HCT116 (cell line): Measurements from ENCODE around the gene CEBPA.

Experiments
- CEBPB ChIP-seq: IDR thresholded peaks from 2 replicates; pipeline ENCODE4 v1.6.1; 2012; ENCODE audit warnings: low read depth
- ELF1 ChIP-seq: IDR thresholded peaks from 2 replicates; pipeline ENCODE4 v1.6.1; 2012; ENCODE audit warnings: low read depth, borderline replicate concordance
- JUND ChIP-seq: IDR thresholded peaks from 2 replicates; pipeline ENCODE4 v1.6.1; 2012
- POLR2A ChIP-seq: IDR thresholded peaks from 2 replicates; pipeline ENCODE4 v1.7.0; 2011; ENCODE audit warnings: borderline replicate concordance; ENCODE audit not compliant: insufficient read depth, insufficient read length; ENCODE audit errors: extremely low read depth
- POLR2AphosphoS5 ChIP-seq: IDR thresholded peaks from 2 replicates; pipeline ENCODE4 v1.6.1; 2011; ENCODE audit warnings: mild to moderate bottlenecking, low read depth, low read length, moderate library complexity
- SRF ChIP-seq: IDR thresholded peaks from 2 replicates; pipeline ENCODE4 v1.6.1; 2012; ENCODE audit warnings: low read depth
- TF ChIP-seq, protein P1 (sequence below), 3 experiments: fragments of 200-600 bp in 1 of 3; sonication (generic) in 1 of 3; IDR thresholded peaks in 2 of 3; conservative IDR thresholded peaks in 1 of 3; 2 replicates each; pipeline ENCODE4 v1.5.1; 2012 to 2017; ENCODE audit warnings: low read depth in 2 of 3, low read length in 2 of 3, antibody characterized with exemption in 1 of 3, borderline replicate concordance in 1 of 3, control low read depth in 1 of 3, mild to moderate bottlenecking in 1 of 3, mixed read lengths in 1 of 3, mixed run types in 1 of 3, moderate library complexity in 1 of 3; ENCODE audit not compliant: insufficient read depth in 1 of 3
- TF ChIP-seq, protein P2 (sequence below): IDR thresholded peaks from 2 replicates; pipeline ENCODE4 v1.6.1; 2012

DNA sequence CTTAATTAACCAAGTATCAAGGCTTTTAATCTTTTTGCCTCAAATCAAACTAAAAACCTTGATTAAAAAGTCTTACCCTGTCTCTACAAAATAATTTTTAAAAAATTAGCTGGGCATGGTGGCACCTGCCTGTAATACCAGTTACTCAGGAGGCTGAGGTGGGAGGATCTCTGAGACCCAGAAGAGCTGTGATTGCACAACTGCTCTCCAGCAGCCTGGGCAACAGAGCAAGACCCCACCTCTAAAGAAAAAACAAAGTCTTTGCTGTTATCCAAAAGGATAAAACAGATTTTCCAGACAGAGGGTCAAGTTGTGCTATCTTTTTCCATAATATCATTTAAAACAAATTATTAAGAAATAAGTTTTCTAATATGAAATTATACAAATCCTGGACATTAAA, 44.3 kb upstream of the CEBPA start:
- TF ChIP-seq, protein P1, sequence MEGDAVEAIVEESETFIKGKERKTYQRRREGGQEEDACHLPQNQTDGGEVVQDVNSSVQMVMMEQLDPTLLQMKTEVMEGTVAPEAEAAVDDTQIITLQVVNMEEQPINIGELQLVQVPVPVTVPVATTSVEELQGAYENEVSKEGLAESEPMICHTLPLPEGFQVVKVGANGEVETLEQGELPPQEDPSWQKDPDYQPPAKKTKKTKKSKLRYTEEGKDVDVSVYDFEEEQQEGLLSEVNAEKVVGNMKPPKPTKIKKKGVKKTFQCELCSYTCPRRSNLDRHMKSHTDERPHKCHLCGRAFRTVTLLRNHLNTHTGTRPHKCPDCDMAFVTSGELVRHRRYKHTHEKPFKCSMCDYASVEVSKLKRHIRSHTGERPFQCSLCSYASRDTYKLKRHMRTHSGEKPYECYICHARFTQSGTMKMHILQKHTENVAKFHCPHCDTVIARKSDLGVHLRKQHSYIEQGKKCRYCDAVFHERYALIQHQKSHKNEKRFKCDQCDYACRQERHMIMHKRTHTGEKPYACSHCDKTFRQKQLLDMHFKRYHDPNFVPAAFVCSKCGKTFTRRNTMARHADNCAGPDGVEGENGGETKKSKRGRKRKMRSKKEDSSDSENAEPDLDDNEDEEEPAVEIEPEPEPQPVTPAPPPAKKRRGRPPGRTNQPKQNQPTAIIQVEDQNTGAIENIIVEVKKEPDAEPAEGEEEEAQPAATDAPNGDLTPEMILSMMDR (IDR thresholded peaks at IDR 0.05 in 2 of 3, conservative IDR thresholded peaks at IDR 0.05 in 1 of 3; ENCODE audit: borderline replicate concordance in 1 of 3, insufficient read depth in 1 of 3, low read depth in 2 of 3, low read length in 2 of 3), result no peak
- TF ChIP-seq CEBPB, result no peak
- no peak for TF ChIP-seq SRF
- no peak for TF ChIP-seq POLR2A
- no peak for TF ChIP-seq JUND
- TF ChIP-seq POLR2AphosphoS5, result no peak
- TF ChIP-seq, protein P2, sequence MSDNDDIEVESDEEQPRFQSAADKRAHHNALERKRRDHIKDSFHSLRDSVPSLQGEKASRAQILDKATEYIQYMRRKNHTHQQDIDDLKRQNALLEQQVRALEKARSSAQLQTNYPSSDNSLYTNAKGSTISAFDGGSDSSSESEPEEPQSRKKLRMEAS, result no peak
- no peak for TF ChIP-seq ELF1
